SU-DHL-6 (cell line): Measurements from ENCODE around the gene FBXW5.

Source experiments
- H2AFZ ChIP-seq: fragments of 200-600 bp; sonication (generic); 2 replicates; pipeline ENCODE4 v1.6.1; 2014; ENCODE audit warnings: low read depth, mild to moderate bottlenecking, moderate library complexity, mixed read lengths, antibody characterized with exemption, low read length; ENCODE audit not compliant: severe bottlenecking
- H3F3A ChIP-seq: fragments of 200-600 bp; shearing (Covaris generic); 2 replicates; pipeline ENCODE4 v1.6.0; 2016; ENCODE audit warnings: antibody characterized with exemption, mild to moderate bottlenecking; ENCODE audit not compliant: insufficient read depth
- H3K27ac ChIP-seq: fragments of 200-600 bp; sonication (generic); 2 replicates; pipeline ENCODE4 v1.5.1; 2016; ENCODE audit warnings: low read depth, mild to moderate bottlenecking, low read length, moderate library complexity, mixed read lengths
- H3K27me3 ChIP-seq: fragments of 200-600 bp; sonication (generic), shearing (Covaris generic); 2 replicates; pipeline ENCODE4 v1.6.0; 2014; ENCODE audit warnings: mild to moderate bottlenecking, low read length
- H3K36me3 ChIP-seq: fragments of 200-600 bp; sonication (generic); 2 replicates; pipeline ENCODE4 v1.6.1; 2014; ENCODE audit warnings: mild to moderate bottlenecking, low read length, mixed read lengths
- H3K4me2 ChIP-seq: fragments of 300-600, 200-600 bp; shearing (Covaris generic), sonication (generic); 2 replicates; pipeline ENCODE4 v1.6.0; 2014; ENCODE audit warnings: low read length, low read depth, mild to moderate bottlenecking; ENCODE audit not compliant: poor library complexity, severe bottlenecking
- H3K4me3 ChIP-seq: fragments of 200-600 bp; sonication (generic); 2 replicates; pipeline ENCODE4 v1.5.1; 2014; ENCODE audit warnings: antibody characterized with exemption, low read length, mild to moderate bottlenecking, mixed read lengths; ENCODE audit not compliant: insufficient read depth, poor library complexity, severe bottlenecking
- H3K79me2 ChIP-seq: fragments of 200-600 bp; sonication (generic); 2 replicates; pipeline ENCODE4 v1.6.1; 2014; ENCODE audit warnings: mild to moderate bottlenecking, low read length, moderate library complexity; ENCODE audit not compliant: insufficient read depth
- H3K9ac ChIP-seq: fragments of 200-600 bp; sonication (generic); 2 replicates; pipeline ENCODE4 v1.7.0; 2014; ENCODE audit warnings: mild to moderate bottlenecking, low read length
- H3K9me2 ChIP-seq: fragments of 200-600 bp; sonication (generic); replicated peaks from 2 replicates; pipeline ENCODE4 v1.6.1; 2014; ENCODE audit warnings: low read length; ENCODE audit not compliant: insufficient read depth
- H3K9me3 ChIP-seq: fragments of 200-600 bp; sonication (generic); 2 replicates; pipeline ENCODE4 v1.6.1; 2014; ENCODE audit warnings: low read length, mixed read lengths; ENCODE audit not compliant: insufficient read depth
- H4K20me1 ChIP-seq: fragments of 200-600 bp; sonication (generic); 2 replicates; pipeline ENCODE4 v1.6.1; 2014; ENCODE audit warnings: low read depth, mild to moderate bottlenecking, antibody characterized with exemption, low read length, moderate library complexity, mixed read lengths
- CTCF ChIP-seq: fragments of 200-600 bp; sonication (generic); IDR thresholded peaks from one replicate; pipeline ENCODE4 v1.5.1; 2017; ENCODE audit warnings: antibody characterized with exemption, mild to moderate bottlenecking, low read length, moderate library complexity; ENCODE audit not compliant: insufficient read depth, poor library complexity, severe bottlenecking
- EZH2phosphoT487 ChIP-seq: fragments of 200-600 bp; sonication (generic), shearing (Covaris generic); conservative IDR thresholded peaks from 2 replicates; pipeline ENCODE4 v1.6.1; 2018; ENCODE audit warnings: mild to moderate bottlenecking, antibody characterized with exemption, low read length, moderate library complexity, mixed read lengths

FBXW5 gene

GRCh38 chr9:136898483-136899100 lies 45.9 kb downstream of the FBXW5 start:
- no peak overlapping the region for H3K27ac ChIP-seq
- H3K9ac ChIP-seq: no peak overlapping the region
- H3K79me2 ChIP-seq: peaks cover 39% of the 10 kb centered on the region
- no peaks in the 10 kb centered on the region; the same call in 1 of the 2 replicates for H3K36me3 ChIP-seq
- no peaks in the 10 kb centered on the region for H3K27me3 ChIP-seq
- TF ChIP-seq EZH2phosphoT487 (no peak), CTCF (no peak)
- H2AFZ ChIP-seq: no peak overlapping the region
- no peaks in the 10 kb centered on the region for H3F3A ChIP-seq
- H3K9me3 ChIP-seq: no peaks in the 10 kb centered on the region
- no peak overlapping the region for H3K4me2 ChIP-seq
- H3K4me3 ChIP-seq: no peak overlapping the region
- H4K20me1 ChIP-seq: no peaks in the 10 kb centered on the region
- no peaks in the 10 kb centered on the region for H3K9me2 ChIP-seq

DNA sequence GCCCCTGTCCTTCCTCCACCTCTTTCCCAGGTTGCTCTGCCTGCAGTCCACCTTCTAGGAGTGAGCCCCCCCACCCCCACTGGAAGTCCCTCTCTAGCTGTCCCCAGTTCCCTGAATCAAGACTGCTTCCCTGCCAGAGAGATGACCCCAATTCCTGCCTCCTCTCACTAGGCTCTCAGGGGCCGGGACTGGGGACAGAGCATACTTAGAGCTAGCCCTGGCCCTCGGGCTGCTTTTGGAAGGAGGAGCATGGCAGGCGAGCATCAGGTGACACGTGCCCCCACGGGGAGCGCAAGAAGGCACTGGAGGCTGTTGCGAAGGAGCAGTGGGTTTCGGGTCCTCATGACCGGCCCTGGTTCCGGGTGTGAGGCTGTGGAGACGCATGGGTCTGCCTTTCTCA lies 48.5 kb downstream of the FBXW5 start:
- Histone ChIP-seq H3K27ac (no peak overlapping the region), H3K4me2 (no peak overlapping the region), H3F3A (no peaks in the 10 kb centered on the region), H3K9me2 (no peaks in the 10 kb centered on the region), H3K4me3 (no peak overlapping the region), H3K9ac (no peak overlapping the region), H4K20me1 (no peaks in the 10 kb centered on the region), H2AFZ (no peak overlapping the region), H3K79me2 (peaks cover 64% of the 10 kb centered on the region), H3K9me3 (no peaks in the 10 kb centered on the region), H3K36me3 (no peaks in the 10 kb centered on the region; the same call in 1 of the 2 replicates), H3K27me3 (no peaks in the 10 kb centered on the region)
- TF ChIP-seq CTCF (no peak), EZH2phosphoT487 (no peak)

DNA sequence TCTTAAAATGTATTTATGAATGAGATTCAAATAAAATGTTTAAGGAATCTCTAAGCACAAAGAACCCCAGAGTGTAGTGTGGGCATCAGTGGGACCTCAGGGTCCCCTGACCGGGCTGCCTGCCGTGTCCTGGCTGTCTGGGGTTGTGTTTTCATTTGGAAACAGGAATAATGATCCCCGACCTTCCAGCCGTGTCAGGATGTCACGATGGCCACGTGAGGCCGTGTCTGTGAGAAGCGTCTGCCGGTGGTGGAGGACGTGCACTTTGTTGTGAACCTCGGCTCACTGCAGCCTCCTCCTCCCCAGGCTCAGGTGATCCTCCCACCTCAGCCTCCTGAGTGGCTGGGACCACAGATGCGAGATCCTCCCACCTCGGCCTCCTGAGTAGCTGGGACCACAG lies 53.9 kb downstream of the FBXW5 start:
- Histone ChIP-seq H4K20me1 (no peaks in the 10 kb centered on the region; the same call in 1 of the 2 replicates), H3K27ac (no peak overlapping the region), H3K4me2 (no peak overlapping the region), H3K27me3 (no peaks in the 10 kb centered on the region), H3K4me3 (no peak overlapping the region), H3K9me2 (no peaks in the 10 kb centered on the region), H3F3A (no peaks in the 10 kb centered on the region), H3K79me2 (peaks cover 88% of the 10 kb centered on the region), H2AFZ (no peak overlapping the region), H3K9me3 (no peaks in the 10 kb centered on the region), H3K9ac (no peak overlapping the region), H3K36me3 (no peaks in the 10 kb centered on the region)
- TF ChIP-seq CTCF: no peak
- no peak for TF ChIP-seq EZH2phosphoT487
